ENCODE results near the gene ZNF407. TPM values are rescaled to one million over a fixed set of nuclear protein-coding genes. Genes with fewer than 3 reads are reported as not detected.

ZNF407 gene
- total and polyA plus RNA-seq, 7 donors: 2.4 to 10.2 (median 7.9) TPM

GRCh38 chr18:74622072-74622471 is 24.4 kb downstream of the ZNF407 start:
- no peak for TF ChIP-seq CTCF (IDR thresholded peaks at IDR 0.05)
- no peaks in the 10 kb centered on the region for H3K36me3 ChIP-seq (ENCODE audit: insufficient read depth in 1 of 2, low read depth in 1 of 2)
- H3K27ac ChIP-seq: no peak overlapping the region
- H3K4me1 ChIP-seq: peaks cover 5% of the 10 kb centered on the region
- H3K9me3 ChIP-seq: no peaks in the 10 kb centered on the region
- H3K27me3 ChIP-seq (ENCODE audit: insufficient read depth in 3 of 3, low read length in 2 of 3): no peaks in the 10 kb centered on the region
- DNase-seq (no peak), ATAC-seq (no peak)
- intact Hi-C loops (cut with DNase I): no loop called here
- 82 to 84% (median 84%) methylated on average over 9 of the region's 9 CpGs for WGBS, 3 donors
- no peak overlapping the region for H3K4me3 ChIP-seq

- WGBS, 3 donors: 65 to 72% (median 66%) methylated on average over 24 of the region's 24 CpGs
- intact Hi-C loops (cut with DNase I): no loop called here
- Histone ChIP-seq H3K36me3 (ENCODE audit: insufficient read depth in 1 of 2, low read depth in 1 of 2) (no peaks in the 10 kb centered on the region), H3K9me3 (no peaks in the 10 kb centered on the region), H3K27me3 (ENCODE audit: insufficient read depth in 3 of 3, low read length in 2 of 3) (no peaks in the 10 kb centered on the region), H3K4me1 (peaks cover 5% of the 10 kb centered on the region), H3K4me3 (no peak overlapping the region), H3K27ac (no peak overlapping the region)
- peak; percentile 46 for TF ChIP-seq CTCF (IDR thresholded peaks at IDR 0.05)
- no peak for DNase-seq
- peak in 1 of 4 donors; percentile 58 for ATAC-seq
These were observed 25.6 kb downstream of the ZNF407 start for GRCh38 chr18:74623047-74623816.

GRCh38 chr18:74624466-74624865 is 26.8 kb downstream of the ZNF407 start:
- Histone ChIP-seq H3K4me1 (peaks cover 5% of the 10 kb centered on the region), H3K4me3 (no peak overlapping the region), H3K27me3 (ENCODE audit: insufficient read depth in 3 of 3, low read length in 2 of 3) (no peaks in the 10 kb centered on the region), H3K36me3 (ENCODE audit: insufficient read depth in 1 of 2, low read depth in 1 of 2) (no peaks in the 10 kb centered on the region), H3K27ac (no peak overlapping the region), H3K9me3 (no peaks in the 10 kb centered on the region)
- TF ChIP-seq CTCF (IDR thresholded peaks at IDR 0.05): no peak
- DNase-seq (no peak), ATAC-seq (no peak)
- WGBS, 3 donors: 80 to 88% (median 84%) methylated on average over 8 of the region's 8 CpGs
- intact Hi-C loops (cut with DNase I): no loop called here

GRCh38 chr18:74625157-74625556 is 27.5 kb downstream of the ZNF407 start:
- peaks cover 5% of the 10 kb centered on the region for H3K4me1 ChIP-seq
- no peak for DNase-seq
- H3K27me3 ChIP-seq (ENCODE audit: insufficient read depth in 3 of 3, low read length in 2 of 3): no peaks in the 10 kb centered on the region
- no peaks in the 10 kb centered on the region for H3K36me3 ChIP-seq (ENCODE audit: insufficient read depth in 1 of 2, low read depth in 1 of 2)
- ATAC-seq: no peak
- H3K9me3 ChIP-seq: no peaks in the 10 kb centered on the region
- no peak overlapping the region for H3K4me3 ChIP-seq
- H3K27ac ChIP-seq: no peak overlapping the region
- 90 to 95% (median 92%) methylated on average over 5 of the region's 5 CpGs for WGBS, 3 donors
- intact Hi-C loops (cut with DNase I): no loop called here
- no peak for TF ChIP-seq CTCF (IDR thresholded peaks at IDR 0.05)

Data from psoas muscle (tissue), 8 donors.